HFF-Myc (cell line): ENCODE data around the gene RREB1.

Source experiments
- DNase-seq: peaks from one replicate; pipeline ENCODE4 v3.0.0-alpha.2; 2011; ENCODE audit warnings: low read depth; ENCODE audit errors: extremely low read depth
- H3K4me3 ChIP-seq: replicated peaks from 2 replicates; pipeline ENCODE4 v1.5.1; 2011; ENCODE audit warnings: low read depth, mild to moderate bottlenecking, control low read depth, low read length
- CTCF ChIP-seq: IDR thresholded peaks from 2 replicates; pipeline ENCODE4 v1.5.1; 2012; ENCODE audit warnings: mild to moderate bottlenecking, low read depth, low read length, control low read depth; ENCODE audit errors: missing control alignments

The RREB1 gene

DNA sequence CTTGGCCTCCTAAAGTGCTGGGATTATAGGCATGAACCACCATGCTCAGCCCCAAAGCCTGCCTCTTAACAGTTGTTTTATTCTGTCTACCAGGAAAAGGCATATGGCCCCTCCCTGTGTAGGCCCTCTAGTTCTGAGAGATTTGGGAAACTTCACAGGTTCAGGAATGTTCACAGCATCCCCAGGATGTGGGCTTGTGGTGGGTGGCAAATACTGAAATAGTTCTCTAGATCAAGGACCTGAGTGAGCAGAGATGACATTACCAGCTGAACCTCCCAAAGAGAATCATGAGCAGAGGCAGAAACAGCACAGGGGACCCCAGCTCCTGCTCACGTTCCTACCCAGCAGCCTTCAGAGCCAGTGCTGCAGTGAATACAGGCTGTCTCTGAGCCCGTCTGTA is 105.7 kb downstream of the RREB1 start:
- DNase-seq: no peak
- H3K4me3 ChIP-seq: no peak overlapping the region
- TF ChIP-seq CTCF: no peak

DNA sequence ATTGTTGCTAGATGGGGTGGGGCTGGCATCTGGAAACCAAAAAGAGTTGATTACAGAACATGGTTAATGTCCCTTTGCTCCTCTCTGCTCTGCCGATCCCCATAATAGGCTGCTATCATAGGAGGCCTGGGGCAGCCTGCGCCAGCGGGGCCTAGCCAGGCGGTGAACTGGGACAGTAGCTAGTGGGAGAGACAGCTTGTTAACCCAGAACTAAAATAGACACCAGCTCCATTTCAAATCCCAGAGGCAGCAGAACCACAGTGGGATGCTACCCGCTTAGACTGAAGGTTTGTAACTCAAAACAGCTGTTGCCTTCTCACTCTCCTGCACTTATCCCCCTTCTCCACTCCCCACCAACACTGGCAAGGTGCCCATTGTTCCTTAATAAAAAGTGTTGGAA is 106.7 kb downstream of the RREB1 start:
- no peak for DNase-seq
- no peak overlapping the region for H3K4me3 ChIP-seq
- no peak for TF ChIP-seq CTCF

GRCh38 chr6:7215131-7215530 is 107.4 kb downstream of the RREB1 start:
- DNase-seq: no peak
- no peak overlapping the region for H3K4me3 ChIP-seq
- no peak for TF ChIP-seq CTCF

DNA sequence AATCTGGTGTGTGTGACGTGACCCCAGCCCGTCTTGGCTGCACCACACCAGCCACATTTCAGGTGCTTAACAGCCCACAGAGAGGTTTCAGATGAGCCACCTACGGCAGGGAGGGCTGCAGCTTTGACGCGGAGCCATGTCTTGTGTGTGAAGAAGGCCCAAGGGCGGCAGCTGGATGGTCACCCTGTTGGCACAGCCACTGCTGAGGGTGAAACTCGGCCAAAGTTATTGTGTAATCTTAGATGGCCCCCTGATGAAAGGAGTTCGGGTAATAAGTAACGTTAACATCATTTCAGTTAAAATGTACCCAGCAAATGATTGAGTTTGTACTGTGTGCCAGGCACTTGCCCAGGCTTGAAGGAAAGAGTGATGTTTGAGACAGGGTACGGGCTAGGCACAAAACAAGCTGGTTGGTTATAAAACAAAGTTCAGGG is 108.1 kb downstream of the RREB1 start:
- no peak for TF ChIP-seq CTCF
- H3K4me3 ChIP-seq: no peak overlapping the region
- no peak for DNase-seq

DNA sequence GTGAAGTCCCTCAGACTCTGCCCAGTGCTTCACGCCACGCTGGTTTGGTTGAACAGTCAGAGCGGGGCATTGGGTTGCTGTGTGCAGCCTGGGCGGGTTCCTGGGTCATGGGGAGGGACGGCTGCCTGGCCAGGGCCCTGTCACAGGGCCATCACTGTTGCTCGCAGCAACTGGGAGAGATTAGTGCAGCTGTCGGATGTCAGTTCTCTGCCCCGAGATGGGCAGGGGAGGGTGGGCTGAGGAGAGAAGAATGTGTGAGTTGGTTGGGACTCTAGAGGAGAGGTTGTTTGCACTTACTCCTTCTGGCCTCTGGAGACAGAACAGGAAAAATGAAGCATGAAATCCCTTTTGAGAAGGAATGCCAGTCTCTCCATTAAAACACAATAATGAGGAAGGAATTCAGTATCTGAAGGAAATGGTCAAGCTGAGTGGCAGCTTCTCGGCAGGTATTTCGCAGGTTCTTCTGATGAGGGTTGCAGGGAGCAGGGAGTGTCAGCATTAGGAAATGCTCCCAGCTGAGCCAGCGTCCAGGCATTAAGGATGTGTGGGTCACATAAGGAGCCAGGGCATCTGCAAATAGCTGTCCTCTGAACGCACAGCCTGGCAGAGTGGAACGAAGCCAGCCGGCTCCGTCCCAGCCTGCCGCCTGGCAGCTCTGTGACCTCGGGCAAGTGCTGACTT is 109.3 kb downstream of the RREB1 start:
- TF ChIP-seq CTCF: no peak
- H3K4me3 ChIP-seq: no peak overlapping the region
- DNase-seq: no peak

GRCh38 chr6:7218406-7218988 is 110.7 kb downstream of the RREB1 start:
- DNase-seq: no peak
- no peak overlapping the region for H3K4me3 ChIP-seq

More at GRCh38 chr6:7218406-7218988, 110.7 kb downstream of the RREB1 start:
- no peak for TF ChIP-seq CTCF
